ENCODE measurements around the gene XCL1.

DNA sequence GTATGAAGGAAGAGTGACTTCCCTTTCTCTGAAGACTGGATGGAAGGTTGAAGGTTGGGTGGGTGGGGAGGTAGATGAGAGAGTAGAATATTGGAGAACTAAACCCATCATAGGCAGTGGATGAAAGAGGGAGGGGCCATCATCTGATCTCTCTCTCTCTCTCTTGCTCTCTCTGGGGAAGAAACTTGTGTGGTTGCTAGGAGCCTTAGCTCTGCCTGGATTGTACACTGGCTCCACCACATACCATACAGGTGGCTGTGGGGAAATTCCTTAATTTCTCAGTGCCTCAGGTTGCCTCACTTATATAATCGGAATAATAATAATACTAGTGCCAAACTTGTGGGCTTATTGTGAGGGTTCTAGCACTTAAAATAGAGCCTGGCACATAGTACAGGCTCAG lies 9.5 kb downstream of the XCL1 start:
- TF ChIP-seq, protein P1, sequence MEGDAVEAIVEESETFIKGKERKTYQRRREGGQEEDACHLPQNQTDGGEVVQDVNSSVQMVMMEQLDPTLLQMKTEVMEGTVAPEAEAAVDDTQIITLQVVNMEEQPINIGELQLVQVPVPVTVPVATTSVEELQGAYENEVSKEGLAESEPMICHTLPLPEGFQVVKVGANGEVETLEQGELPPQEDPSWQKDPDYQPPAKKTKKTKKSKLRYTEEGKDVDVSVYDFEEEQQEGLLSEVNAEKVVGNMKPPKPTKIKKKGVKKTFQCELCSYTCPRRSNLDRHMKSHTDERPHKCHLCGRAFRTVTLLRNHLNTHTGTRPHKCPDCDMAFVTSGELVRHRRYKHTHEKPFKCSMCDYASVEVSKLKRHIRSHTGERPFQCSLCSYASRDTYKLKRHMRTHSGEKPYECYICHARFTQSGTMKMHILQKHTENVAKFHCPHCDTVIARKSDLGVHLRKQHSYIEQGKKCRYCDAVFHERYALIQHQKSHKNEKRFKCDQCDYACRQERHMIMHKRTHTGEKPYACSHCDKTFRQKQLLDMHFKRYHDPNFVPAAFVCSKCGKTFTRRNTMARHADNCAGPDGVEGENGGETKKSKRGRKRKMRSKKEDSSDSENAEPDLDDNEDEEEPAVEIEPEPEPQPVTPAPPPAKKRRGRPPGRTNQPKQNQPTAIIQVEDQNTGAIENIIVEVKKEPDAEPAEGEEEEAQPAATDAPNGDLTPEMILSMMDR (IDR thresholded peaks at IDR 0.05) = no peak
- no peak for TF ChIP-seq POLR2A (IDR thresholded peaks at IDR 0.05)
